Stimulated activated CD4-positive, alpha-beta T cell treated with anti-CD3 and anti-CD28 coated beads, TNF-alpha, amount 100 ng/mL, for 48 hours (primary cell): ENCODE results near the gene APOL3.
"Not testable (repeated sequence)": the region's sequence is repeated elsewhere in the genome, so short reads cannot be mapped to it uniquely, and the experiment has no call there.

Experiments used
- DNase-seq, 3 donors: peaks; one replicate each; pipeline ENCODE4 v3.0.0-alpha.2; 2020; ENCODE audit warnings: low read depth in 3 of 3

The APOL3 gene

GRCh38 chr22:36101756-36102155 is 58.8 kb downstream of the APOL3 start:
- DNase-seq, result no peak

- not testable (repeated sequence) for DNase-seq
Measured at GRCh38 chr22:36100908-36101307, 59.6 kb downstream of the APOL3 start.

DNA sequence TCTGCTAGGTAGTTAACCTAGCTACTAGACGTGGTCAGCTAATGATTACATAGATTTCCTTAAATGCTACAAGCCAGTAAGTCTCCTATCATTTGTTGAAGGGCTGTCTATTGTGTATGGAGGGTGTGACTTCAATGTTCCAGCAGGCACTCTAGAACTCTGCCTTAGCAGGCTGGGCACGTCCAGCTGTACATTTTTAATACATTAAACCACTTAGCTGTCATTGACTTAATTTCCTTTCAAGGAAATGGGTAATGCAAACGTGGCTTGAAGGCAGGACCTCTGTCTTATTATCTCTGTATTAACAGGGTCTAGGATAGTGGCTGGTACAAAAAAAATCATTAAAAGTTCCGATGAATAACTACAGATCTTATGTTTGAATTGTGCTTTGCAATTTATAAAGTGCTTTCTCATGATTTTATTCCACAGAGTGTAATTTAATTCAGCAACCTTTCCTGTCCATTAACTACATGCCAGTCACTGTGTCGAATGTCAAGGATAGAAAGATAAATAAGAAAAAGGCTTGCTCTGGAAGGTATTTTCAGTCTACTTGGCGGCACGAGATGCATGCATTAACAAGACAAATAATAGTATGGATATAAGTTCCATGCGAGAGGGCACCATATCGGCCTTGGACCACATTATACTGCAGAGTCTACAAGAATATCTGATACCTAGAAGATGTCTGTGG is 60.3 kb downstream of the APOL3 start:
- no peak for DNase-seq

GRCh38 chr22:36099561-36099960 is 61.0 kb downstream of the APOL3 start:
- DNase-seq, result not testable (repeated sequence)

DNA sequence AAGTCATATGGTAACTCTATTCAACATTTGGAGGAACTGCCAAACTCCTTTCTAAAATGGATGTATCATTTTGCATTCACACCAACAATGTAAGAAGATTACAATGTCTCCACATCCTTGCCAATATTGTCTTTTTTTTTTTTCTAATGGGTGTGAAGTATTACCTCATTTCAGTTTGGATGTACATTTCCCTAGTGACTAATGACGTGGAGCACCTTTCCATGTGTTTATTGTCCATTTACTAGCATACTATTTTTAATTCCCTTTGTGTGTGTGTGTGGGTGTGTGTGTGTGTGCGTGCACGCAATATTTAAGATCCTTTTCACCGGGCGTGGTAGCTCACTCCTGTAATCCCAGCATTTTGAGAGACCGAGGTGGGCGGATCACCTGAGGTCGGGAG is 62.7 kb downstream of the APOL3 start:
- DNase-seq, result no peak

DNA sequence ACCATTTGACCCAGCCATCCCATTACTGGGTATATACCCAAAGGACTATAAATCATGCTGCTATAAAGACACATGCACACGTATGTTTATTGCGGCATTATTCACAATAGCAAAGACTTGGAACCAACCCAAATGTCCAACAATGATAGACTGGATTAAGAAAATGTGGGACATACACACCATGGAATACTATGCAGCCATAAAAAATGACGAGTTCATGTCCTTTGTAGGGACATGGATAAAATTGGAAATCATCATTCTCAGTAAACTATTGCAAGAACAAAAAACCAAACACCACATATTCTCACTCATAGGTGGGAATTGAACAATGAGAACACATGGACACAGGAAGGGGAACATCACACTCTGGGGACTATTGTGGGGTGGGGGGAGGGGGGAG is 69.8 kb downstream of the APOL3 start:
- not testable (repeated sequence) for DNase-seq
